ENCODE results near the gene PRDM5. TPM values are rescaled to one million over a fixed set of nuclear protein-coding genes. Genes with fewer than 3 reads are reported as not detected.

Gene PRDM5
- total and polyA plus RNA-seq, 7 experiments from 2014 or later: 0.15 to 1.1 (median 0.54) TPM; not detected in 2

- Mint-ChIP-seq H3K4me1 (no peaks in the 10 kb centered on the region), H3K27me3 (peaks cover 0 to 8% (median 2%) of the 10 kb centered on the region in 5 donors), H3K4me3 (no peak overlapping the region), H3K36me3 (peaks cover 0 to 4% (median 0%) of the 10 kb centered on the region in 5 donors), H3K9me3 (peaks cover 0 to 4% (median 0%) of the 10 kb centered on the region in 11 donors), H3K27ac (no peak overlapping the region)
- Histone ChIP-seq H3K9me3 (ENCODE audit: control insufficient read depth in 2 of 3, low read length in 3 of 3) (no peaks in the 10 kb centered on the region), H3K4me3 (ENCODE audit: low read length) (no peak overlapping the region), H3K36me3 (ENCODE audit: control insufficient read depth in 2 of 3, insufficient read depth in 3 of 3, low read length in 3 of 3) (no peaks in the 10 kb centered on the region), H3K27me3 (ENCODE audit: control insufficient read depth in 2 of 2, insufficient read depth in 2 of 2, low read length in 2 of 2) (no peaks in the 10 kb centered on the region), H3K4me1 (ENCODE audit: control insufficient read depth in 2 of 2, insufficient read depth in 2 of 2, low read length in 2 of 2) (no peaks in the 10 kb centered on the region), H3K27ac (ENCODE audit: low read depth, low read length) (no peak overlapping the region)
- ATAC-seq (no peak), DNase-seq (no peak)
- ChIA-PET POLR2A (no interaction called here), CTCF (interaction anchor here (0.7 kb wide), 1 partner anchor 173 kb away, joined by 3 read pairs; no protein-coding TSS in a partner anchor)
- intact Hi-C loops (cut with micrococcal nuclease): no loop called here
Observed at GRCh38 chr4:120874792-120875774, 47.4 kb downstream of the PRDM5 start.

GRCh38 chr4:120873554-120873953 is 49.0 kb downstream of the PRDM5 start:
- no peaks in the 10 kb centered on the region for H3K36me3 ChIP-seq (ENCODE audit: control insufficient read depth in 2 of 3, insufficient read depth in 3 of 3, low read length in 3 of 3)
- peaks cover 0 to 4% (median 0%) of the 10 kb centered on the region in 5 donors for H3K36me3 Mint-ChIP-seq
- intact Hi-C loops (cut with micrococcal nuclease): loop anchor here in 1 of 2 donors (1.0 kb wide), 1 partner anchor 177 kb away; no protein-coding TSS in a partner anchor
- no peaks in the 10 kb centered on the region for H3K4me1 ChIP-seq (ENCODE audit: control insufficient read depth in 2 of 2, insufficient read depth in 2 of 2, low read length in 2 of 2)
- CTCF ChIA-PET: no interaction called here
- H3K4me3 ChIP-seq (ENCODE audit: low read length): no peak overlapping the region
- H3K9me3 Mint-ChIP-seq: peaks cover 0 to 1% (median 0%) of the 10 kb centered on the region in 11 donors
- H3K4me3 Mint-ChIP-seq: no peak overlapping the region
- DNase-seq (no peak), ATAC-seq (no peak)
- no peaks in the 10 kb centered on the region for H3K9me3 ChIP-seq (ENCODE audit: control insufficient read depth in 2 of 3, low read length in 3 of 3)
- H3K27me3 ChIP-seq (ENCODE audit: control insufficient read depth in 2 of 2, insufficient read depth in 2 of 2, low read length in 2 of 2): no peaks in the 10 kb centered on the region
- peaks cover 0 to 8% (median 3%) of the 10 kb centered on the region in 5 donors for H3K27me3 Mint-ChIP-seq
- H3K4me1 Mint-ChIP-seq: peaks cover 0 to 3% (median 0%) of the 10 kb centered on the region in 7 donors
- no peak overlapping the region for H3K27ac ChIP-seq (ENCODE audit: low read depth, low read length)
- POLR2A ChIA-PET: no interaction called here
- no peak overlapping the region for H3K27ac Mint-ChIP-seq

GRCh38 chr4:120871173-120871572 is 51.4 kb downstream of the PRDM5 start:
- DNase-seq: no peak
- intact Hi-C loops (cut with micrococcal nuclease): no loop called here
- Mint-ChIP-seq H3K9me3 (no peaks in the 10 kb centered on the region), H3K4me1 (peaks cover 0 to 3% (median 0%) of the 10 kb centered on the region in 7 donors), H3K4me3 (no peak overlapping the region), H3K27ac (no peak overlapping the region), H3K27me3 (peaks cover 0 to 8% (median 2%) of the 10 kb centered on the region in 5 donors), H3K36me3 (peaks cover 0 to 4% (median 0%) of the 10 kb centered on the region in 5 donors)
- ChIA-PET POLR2A (interaction anchor here (0.6 kb wide), 1 partner anchor 253 kb away, joined by 3 read pairs; no protein-coding TSS in a partner anchor), CTCF (no interaction called here)
- Histone ChIP-seq H3K27me3 (ENCODE audit: control insufficient read depth in 2 of 2, insufficient read depth in 2 of 2, low read length in 2 of 2) (no peaks in the 10 kb centered on the region), H3K36me3 (ENCODE audit: control insufficient read depth in 2 of 3, insufficient read depth in 3 of 3, low read length in 3 of 3) (no peaks in the 10 kb centered on the region), H3K4me3 (ENCODE audit: low read length) (no peak overlapping the region), H3K9me3 (ENCODE audit: control insufficient read depth in 2 of 3, low read length in 3 of 3) (no peaks in the 10 kb centered on the region), H3K27ac (ENCODE audit: low read depth, low read length) (no peak overlapping the region), H3K4me1 (ENCODE audit: control insufficient read depth in 2 of 2, insufficient read depth in 2 of 2, low read length in 2 of 2) (no peaks in the 10 kb centered on the region)
- ATAC-seq: no peak

- ATAC-seq (no peak), DNase-seq (no peak)
- Mint-ChIP-seq H3K9me3 (no peaks in the 10 kb centered on the region), H3K27ac (peak overlapping the region in 1 of 9 donors; percentile 16), H3K27me3 (peaks cover 0 to 8% (median under 1%) of the 10 kb centered on the region in 5 donors), H3K4me1 (peaks cover 0 to 3% (median 0%) of the 10 kb centered on the region in 7 donors), H3K36me3 (peaks cover 0 to 4% (median 0%) of the 10 kb centered on the region in 5 donors), H3K4me3 (no peak overlapping the region)
- no peak overlapping the region for H3K27ac ChIP-seq (ENCODE audit: low read depth, low read length)
- H3K27me3 ChIP-seq (ENCODE audit: control insufficient read depth in 2 of 2, insufficient read depth in 2 of 2, low read length in 2 of 2): no peaks in the 10 kb centered on the region
- intact Hi-C loops (cut with micrococcal nuclease): no loop called here
- H3K9me3 ChIP-seq (ENCODE audit: control insufficient read depth in 2 of 3, low read length in 3 of 3): no peaks in the 10 kb centered on the region
- CTCF ChIA-PET: no interaction called here
- POLR2A ChIA-PET: no interaction called here
- no peak overlapping the region for H3K4me3 ChIP-seq (ENCODE audit: low read length)
- H3K36me3 ChIP-seq (ENCODE audit: control insufficient read depth in 2 of 3, insufficient read depth in 3 of 3, low read length in 3 of 3): no peaks in the 10 kb centered on the region
- no peaks in the 10 kb centered on the region for H3K4me1 ChIP-seq (ENCODE audit: control insufficient read depth in 2 of 2, insufficient read depth in 2 of 2, low read length in 2 of 2)
Observed at GRCh38 chr4:120870279-120870673, 52.2 kb downstream of the PRDM5 start.

- no peak for DNase-seq
- Histone ChIP-seq H3K9me3 (ENCODE audit: control insufficient read depth in 2 of 3, low read length in 3 of 3) (no peaks in the 10 kb centered on the region), H3K4me3 (ENCODE audit: low read length) (no peak overlapping the region), H3K36me3 (ENCODE audit: control insufficient read depth in 2 of 3, insufficient read depth in 3 of 3, low read length in 3 of 3) (no peaks in the 10 kb centered on the region), H3K4me1 (ENCODE audit: control insufficient read depth in 2 of 2, insufficient read depth in 2 of 2, low read length in 2 of 2) (no peaks in the 10 kb centered on the region), H3K27ac (ENCODE audit: low read depth, low read length) (no peak overlapping the region), H3K27me3 (ENCODE audit: control insufficient read depth in 2 of 2, insufficient read depth in 2 of 2, low read length in 2 of 2) (no peaks in the 10 kb centered on the region)
- peak overlapping the region in 2 of 9 donors; percentile 3 to 12 for H3K27ac Mint-ChIP-seq
- no peak overlapping the region for H3K4me3 Mint-ChIP-seq
- ChIA-PET CTCF (no interaction called here), POLR2A (no interaction called here)
- H3K9me3 Mint-ChIP-seq: no peaks in the 10 kb centered on the region
- H3K4me1 Mint-ChIP-seq: peaks cover 0 to 3% (median 0%) of the 10 kb centered on the region in 7 donors
- H3K27me3 Mint-ChIP-seq: peaks cover 0 to 8% (median 0%) of the 10 kb centered on the region in 5 donors
- intact Hi-C loops (cut with micrococcal nuclease): no loop called here
- H3K36me3 Mint-ChIP-seq: peaks cover 0 to 4% (median 0%) of the 10 kb centered on the region in 5 donors
- ATAC-seq: no peak
Observed at GRCh38 chr4:120869613-120870278, 52.8 kb downstream of the PRDM5 start.

GRCh38 chr4:120867506-120867905 is 55.0 kb downstream of the PRDM5 start:
- POLR2A ChIA-PET: no interaction called here
- H3K27ac Mint-ChIP-seq: no peak overlapping the region

More at GRCh38 chr4:120867506-120867905, 55.0 kb downstream of the PRDM5 start:
- DNase-seq: no peak
- intact Hi-C loops (cut with micrococcal nuclease): no loop called here
- CTCF ChIA-PET: no interaction called here
- no peak overlapping the region for H3K27ac ChIP-seq (ENCODE audit: low read depth, low read length)
- H3K27me3 ChIP-seq (ENCODE audit: control insufficient read depth in 2 of 2, insufficient read depth in 2 of 2, low read length in 2 of 2): no peaks in the 10 kb centered on the region
- no peaks in the 10 kb centered on the region for H3K9me3 ChIP-seq (ENCODE audit: control insufficient read depth in 2 of 3, low read length in 3 of 3)
- Mint-ChIP-seq H3K4me3 (no peak overlapping the region), H3K9me3 (no peaks in the 10 kb centered on the region), H3K36me3 (no peaks in the 10 kb centered on the region), H3K4me1 (peaks cover 0 to 3% (median 0%) of the 10 kb centered on the region in 7 donors), H3K27me3 (peaks cover 0 to 8% (median 0%) of the 10 kb centered on the region in 5 donors)
- no peaks in the 10 kb centered on the region for H3K4me1 ChIP-seq (ENCODE audit: control insufficient read depth in 2 of 2, insufficient read depth in 2 of 2, low read length in 2 of 2)
- ATAC-seq: no peak
- no peak overlapping the region for H3K4me3 ChIP-seq (ENCODE audit: low read length)
- H3K36me3 ChIP-seq (ENCODE audit: control insufficient read depth in 2 of 3, insufficient read depth in 3 of 3, low read length in 3 of 3): no peaks in the 10 kb centered on the region

Measured in naive thymus-derived CD4-positive, alpha-beta T cell (primary cell).